Measurements from ENCODE around the gene MACF1. TPM values are rescaled to one million over a fixed set of nuclear protein-coding genes. Genes with fewer than 3 reads are reported as not detected.

Gene MACF1
- total RNA-seq, 3 donors from 2014 or later: 279 to 350 (median 325) TPM

DNA sequence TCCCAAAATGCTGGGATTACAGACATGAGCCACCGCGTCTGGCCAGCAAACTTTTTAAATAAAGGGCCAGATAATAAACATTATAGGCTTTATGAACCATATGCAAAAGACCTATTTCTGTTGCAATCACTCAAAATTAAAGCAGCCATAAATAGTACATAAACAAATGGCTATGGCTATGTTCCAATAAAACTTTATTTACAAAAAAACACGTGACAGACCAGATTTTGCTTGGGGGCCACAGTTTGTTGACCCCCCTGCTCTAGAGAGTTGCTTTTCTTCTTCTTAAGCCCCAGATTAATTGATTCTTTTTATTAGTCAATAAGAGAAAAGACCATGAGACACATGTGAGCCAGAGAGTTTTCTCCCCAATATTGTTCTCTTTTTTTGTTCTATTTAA lies 138.3 kb downstream of the MACF1 start:
- intact Hi-C loops (cut with DNase I; ENCODE audit: low total_unique reads): no loop called here
- peaks cover 6% of the 10 kb centered on the region for H3K36me3 ChIP-seq

GRCh38 chr1:39344394-39345154 lies 140.1 kb downstream of the MACF1 start:
- Histone ChIP-seq H3K9me3 (no peaks in the 10 kb centered on the region), H3K4me3 (no peak overlapping the region), H3K4me1 (no peaks in the 10 kb centered on the region), H3K36me3 (peaks cover 6% of the 10 kb centered on the region), H3K27me3 (no peaks in the 10 kb centered on the region), H3K27ac (no peak overlapping the region)
- DNase-seq (ENCODE audit: low spot score in 2 of 2): no peak
- TF ChIP-seq POLR2AphosphoS5 (IDR thresholded peaks at IDR 0.05) (no peak), POLR2A (IDR thresholded peaks at IDR 0.05) (no peak)
- TF ChIP-seq, protein P1, sequence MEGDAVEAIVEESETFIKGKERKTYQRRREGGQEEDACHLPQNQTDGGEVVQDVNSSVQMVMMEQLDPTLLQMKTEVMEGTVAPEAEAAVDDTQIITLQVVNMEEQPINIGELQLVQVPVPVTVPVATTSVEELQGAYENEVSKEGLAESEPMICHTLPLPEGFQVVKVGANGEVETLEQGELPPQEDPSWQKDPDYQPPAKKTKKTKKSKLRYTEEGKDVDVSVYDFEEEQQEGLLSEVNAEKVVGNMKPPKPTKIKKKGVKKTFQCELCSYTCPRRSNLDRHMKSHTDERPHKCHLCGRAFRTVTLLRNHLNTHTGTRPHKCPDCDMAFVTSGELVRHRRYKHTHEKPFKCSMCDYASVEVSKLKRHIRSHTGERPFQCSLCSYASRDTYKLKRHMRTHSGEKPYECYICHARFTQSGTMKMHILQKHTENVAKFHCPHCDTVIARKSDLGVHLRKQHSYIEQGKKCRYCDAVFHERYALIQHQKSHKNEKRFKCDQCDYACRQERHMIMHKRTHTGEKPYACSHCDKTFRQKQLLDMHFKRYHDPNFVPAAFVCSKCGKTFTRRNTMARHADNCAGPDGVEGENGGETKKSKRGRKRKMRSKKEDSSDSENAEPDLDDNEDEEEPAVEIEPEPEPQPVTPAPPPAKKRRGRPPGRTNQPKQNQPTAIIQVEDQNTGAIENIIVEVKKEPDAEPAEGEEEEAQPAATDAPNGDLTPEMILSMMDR (IDR thresholded peaks at IDR 0.05): no peak
- intact Hi-C loops (cut with DNase I; ENCODE audit: low total_unique reads): no loop called here

More for the DNA sequence above, 138.3 kb downstream of the MACF1 start:
- H3K27ac ChIP-seq: no peak overlapping the region
- no peak for TF ChIP-seq POLR2A (IDR thresholded peaks at IDR 0.05)
- TF ChIP-seq POLR2AphosphoS5 (IDR thresholded peaks at IDR 0.05): no peak
- TF ChIP-seq, protein P1 (IDR thresholded peaks at IDR 0.05): no peak
- H3K27me3 ChIP-seq: no peaks in the 10 kb centered on the region
- H3K4me1 ChIP-seq: no peaks in the 10 kb centered on the region
- H3K4me3 ChIP-seq: no peak overlapping the region
- DNase-seq (ENCODE audit: low spot score in 2 of 2): no peak
- H3K9me3 ChIP-seq: no peaks in the 10 kb centered on the region

- Histone ChIP-seq H3K4me1 (no peaks in the 10 kb centered on the region), H3K27me3 (no peaks in the 10 kb centered on the region), H3K36me3 (peaks cover 4% of the 10 kb centered on the region), H3K27ac (no peak overlapping the region), H3K9me3 (no peaks in the 10 kb centered on the region), H3K4me3 (no peak overlapping the region)
- no peak for TF ChIP-seq POLR2AphosphoS5 (IDR thresholded peaks at IDR 0.05)
- DNase-seq (ENCODE audit: low spot score in 2 of 2): no peak
- intact Hi-C loops (cut with DNase I; ENCODE audit: low total_unique reads): no loop called here
These were observed 142.4 kb downstream of the MACF1 start for GRCh38 chr1:39346872-39347271.

DNA sequence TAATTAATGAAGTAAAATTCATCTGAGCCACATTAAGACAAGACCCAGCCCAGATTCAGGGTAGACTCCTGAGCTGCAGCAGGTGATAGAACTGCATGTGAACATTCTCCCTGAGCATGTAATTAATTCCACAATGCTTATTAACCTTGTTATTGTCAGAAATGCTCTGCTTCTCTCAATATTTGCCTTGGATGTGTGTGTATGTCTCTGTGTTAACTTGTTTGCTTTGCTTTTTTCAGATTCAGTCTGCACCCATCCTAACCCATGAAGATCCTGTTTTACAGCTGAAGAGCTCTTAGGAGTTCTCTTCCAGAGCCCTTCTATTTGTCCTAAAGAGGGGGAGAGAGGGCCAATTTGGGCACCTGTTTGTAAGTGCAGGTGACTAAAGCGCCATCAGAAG lies 143.8 kb downstream of the MACF1 start:
- no peak for DNase-seq (ENCODE audit: low spot score in 2 of 2)
- Histone ChIP-seq H3K4me1 (no peaks in the 10 kb centered on the region), H3K9me3 (no peaks in the 10 kb centered on the region), H3K36me3 (peaks cover 7% of the 10 kb centered on the region), H3K27me3 (no peaks in the 10 kb centered on the region), H3K4me3 (no peak overlapping the region), H3K27ac (no peak overlapping the region)
- intact Hi-C loops (cut with DNase I; ENCODE audit: low total_unique reads): no loop called here
- TF ChIP-seq POLR2A (IDR thresholded peaks at IDR 0.05) (no peak), POLR2AphosphoS5 (IDR thresholded peaks at IDR 0.05) (no peak)
- TF ChIP-seq, protein P1 (IDR thresholded peaks at IDR 0.05): no peak

DNA sequence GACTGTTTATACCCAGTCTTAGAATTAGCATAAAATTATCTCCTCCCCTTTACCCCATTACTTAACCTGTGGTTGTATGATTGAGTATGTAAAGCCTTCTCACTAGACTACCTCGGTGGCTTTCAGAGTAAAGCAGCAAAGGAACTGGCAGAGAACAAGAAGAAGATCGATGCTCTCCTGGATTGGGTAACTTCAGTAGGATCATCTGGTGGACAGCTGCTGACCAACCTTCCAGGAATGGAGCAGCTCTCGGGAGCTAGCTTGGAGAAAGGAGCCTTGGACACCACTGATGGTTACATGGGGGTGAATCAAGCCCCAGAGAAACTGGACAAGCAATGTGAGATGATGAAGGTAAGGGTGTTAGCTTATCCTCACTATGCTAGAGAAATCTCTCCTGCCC lies 148.4 kb downstream of the MACF1 start:
- intact Hi-C loops (cut with DNase I; ENCODE audit: low total_unique reads): no loop called here
- Histone ChIP-seq H3K27me3 (no peaks in the 10 kb centered on the region), H3K9me3 (no peaks in the 10 kb centered on the region), H3K36me3 (peaks cover 20% of the 10 kb centered on the region), H3K4me1 (no peaks in the 10 kb centered on the region), H3K4me3 (no peak overlapping the region), H3K27ac (no peak overlapping the region)
- DNase-seq (ENCODE audit: low spot score in 2 of 2): no peak
- TF ChIP-seq, protein P1 (IDR thresholded peaks at IDR 0.05): no peak
- no peak for TF ChIP-seq POLR2AphosphoS5 (IDR thresholded peaks at IDR 0.05)
- no peak for TF ChIP-seq POLR2A (IDR thresholded peaks at IDR 0.05)

All from breast epithelium (tissue), 4 donors.